Measurements from ENCODE around the gene GSTO1.

Gene GSTO1

DNA sequence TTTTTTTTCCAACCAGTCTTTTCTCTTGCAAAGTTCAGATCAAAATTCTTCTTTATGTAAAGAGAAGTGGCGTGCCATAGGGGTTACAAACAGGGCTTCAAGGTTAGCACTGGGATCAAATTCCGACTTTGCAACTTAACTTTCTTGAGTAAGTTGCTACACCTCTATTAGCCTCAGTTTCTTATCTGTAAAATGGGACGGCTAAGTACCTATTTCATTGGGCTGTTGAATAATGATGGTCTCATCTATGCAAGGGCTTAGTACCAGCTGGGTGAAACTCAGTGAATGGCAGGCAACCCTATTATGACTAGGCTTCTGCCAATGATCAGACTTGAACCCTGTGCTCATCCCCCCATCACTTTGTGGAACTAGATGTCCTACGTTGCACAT, 49.7 kb downstream of the GSTO1 start:
- peaks cover 25% of the 10 kb centered on the region for H3K4me1 ChIP-seq (ENCODE audit: control insufficient read depth, insufficient read depth, low read length, poor library complexity, severe bottlenecking)
- 94 to 100% methylated on average over 1 to 3 of the region's 4 CpGs for WGBS, 2 experiments (ENCODE audit: insufficient coverage in 2 of 2)
- H3K4me3 ChIP-seq (ENCODE audit: extremely low read depth, insufficient read depth, low read length, poor library complexity, severe bottlenecking) = no peak overlapping the region
- peaks cover 8% of the 10 kb centered on the region for H3K36me3 ChIP-seq (ENCODE audit: control insufficient read depth, insufficient read depth, low read length)
- H3K9me3 ChIP-seq (ENCODE audit: control insufficient read depth, low read length) = peaks cover 10% of the 10 kb centered on the region
- no peak overlapping the region for H3K27ac ChIP-seq (ENCODE audit: low read depth, low read length, severe bottlenecking)

GRCh38 chr10:104304927-104305326, 50.2 kb downstream of the GSTO1 start:
- no peak overlapping the region for H3K27ac ChIP-seq (ENCODE audit: low read depth, low read length, severe bottlenecking)
- no peak overlapping the region for H3K4me3 ChIP-seq (ENCODE audit: extremely low read depth, insufficient read depth, low read length, poor library complexity, severe bottlenecking)
- peaks cover 10% of the 10 kb centered on the region for H3K9me3 ChIP-seq (ENCODE audit: control insufficient read depth, low read length)
- WGBS, 2 experiments (ENCODE audit: insufficient coverage in 2 of 2) = 90 to 95% methylated on average over 5 to 7 of the region's 8 CpGs
- H3K4me1 ChIP-seq (ENCODE audit: control insufficient read depth, insufficient read depth, low read length, poor library complexity, severe bottlenecking) = peaks cover 19% of the 10 kb centered on the region
- peaks cover 13% of the 10 kb centered on the region for H3K36me3 ChIP-seq (ENCODE audit: control insufficient read depth, insufficient read depth, low read length)

DNA sequence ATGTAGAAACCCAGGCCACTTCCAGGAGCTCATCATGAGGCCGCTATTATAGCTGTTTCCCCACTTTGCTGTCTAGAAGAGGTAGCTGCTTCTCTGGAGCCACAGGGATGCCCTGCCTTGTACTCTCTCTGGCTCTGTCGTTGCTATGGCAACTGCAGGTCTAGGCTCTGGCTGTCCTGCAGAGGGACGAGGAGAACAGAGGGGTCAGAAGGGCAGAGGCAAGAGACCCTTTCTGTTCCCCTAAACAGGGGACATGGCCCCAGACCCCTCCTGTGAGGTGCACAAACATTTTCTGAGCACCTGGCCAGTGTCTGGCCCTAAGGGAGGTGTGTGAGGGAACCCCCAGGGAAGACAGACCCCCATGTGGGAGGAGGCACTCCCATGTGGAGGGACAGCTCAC, 52.2 kb downstream of the GSTO1 start:
- Histone ChIP-seq H3K27ac (ENCODE audit: low read depth, low read length, severe bottlenecking) (no peak overlapping the region), H3K9me3 (ENCODE audit: control insufficient read depth, low read length) (peaks cover 10% of the 10 kb centered on the region), H3K36me3 (ENCODE audit: control insufficient read depth, insufficient read depth, low read length) (peaks cover 33% of the 10 kb centered on the region), H3K4me3 (ENCODE audit: extremely low read depth, insufficient read depth, low read length, poor library complexity, severe bottlenecking) (no peak overlapping the region), H3K4me1 (ENCODE audit: control insufficient read depth, insufficient read depth, low read length, poor library complexity, severe bottlenecking) (peaks cover 6% of the 10 kb centered on the region)
- 68 to 83% methylated on average over 2 to 3 of the region's 3 CpGs for WGBS, 2 experiments (ENCODE audit: insufficient coverage in 2 of 2)

DNA sequence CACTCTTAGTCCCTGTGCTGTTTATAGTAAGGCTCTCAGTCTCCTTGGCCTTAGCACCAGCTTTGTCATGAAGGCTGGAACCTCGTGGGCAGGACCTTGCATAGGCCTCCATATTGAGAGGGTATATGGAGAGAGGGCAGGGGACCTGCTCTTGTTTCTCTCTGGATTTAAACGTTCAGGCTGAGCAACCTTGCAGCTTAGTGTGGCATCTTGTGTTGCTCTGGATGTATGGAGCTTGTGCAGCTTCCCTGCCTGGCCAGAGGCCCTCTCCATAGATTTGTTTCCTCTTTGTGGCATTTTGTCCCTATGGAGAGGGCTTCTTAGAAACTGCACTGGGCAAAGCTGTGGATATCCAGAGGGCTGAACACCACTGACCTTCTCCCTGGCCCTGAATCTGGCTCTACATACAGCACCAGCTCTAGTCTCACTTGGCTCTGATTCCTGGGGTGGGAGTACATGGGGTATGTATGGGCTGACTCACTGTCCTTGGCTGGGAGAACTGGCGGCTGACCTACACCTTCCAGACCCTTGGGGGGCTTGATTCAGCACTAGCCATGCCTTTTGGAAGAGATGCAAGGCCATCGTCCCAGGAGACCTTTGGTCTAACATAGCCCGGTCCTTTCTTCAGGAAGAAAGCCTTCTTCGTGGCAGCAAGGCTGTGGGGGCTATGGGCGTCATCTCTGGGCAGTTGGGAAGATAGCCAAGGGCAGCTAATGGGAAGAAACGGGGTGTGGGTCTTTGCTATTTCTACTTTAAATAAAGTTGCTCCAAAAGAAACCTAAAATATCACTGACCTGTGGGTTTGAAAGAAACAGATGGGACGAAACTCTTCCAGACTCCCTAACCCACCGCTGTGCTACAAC, 53.1 kb downstream of the GSTO1 start:
- WGBS, 2 experiments (ENCODE audit: insufficient coverage in 2 of 2) = 77 to 92% methylated on average over 4 of the region's 10 CpGs
- Histone ChIP-seq H3K27ac (ENCODE audit: low read depth, low read length, severe bottlenecking) (no peak overlapping the region), H3K36me3 (ENCODE audit: control insufficient read depth, insufficient read depth, low read length) (peaks cover 42% of the 10 kb centered on the region)

GRCh38 chr10:104308439-104308903, 53.8 kb downstream of the GSTO1 start:
- peaks cover 6% of the 10 kb centered on the region for H3K4me1 ChIP-seq (ENCODE audit: control insufficient read depth, insufficient read depth, low read length, poor library complexity, severe bottlenecking)
- WGBS, 2 experiments (ENCODE audit: insufficient coverage in 2 of 2) = 93 to 94% methylated on average over 4 of the region's 4 CpGs
- H3K4me3 ChIP-seq (ENCODE audit: extremely low read depth, insufficient read depth, low read length, poor library complexity, severe bottlenecking) = no peak overlapping the region
- peaks cover 48% of the 10 kb centered on the region for H3K36me3 ChIP-seq (ENCODE audit: control insufficient read depth, insufficient read depth, low read length)
- peaks cover 10% of the 10 kb centered on the region for H3K9me3 ChIP-seq (ENCODE audit: control insufficient read depth, low read length)
- H3K27ac ChIP-seq (ENCODE audit: low read depth, low read length, severe bottlenecking) = no peak overlapping the region

More for the DNA sequence above, 53.1 kb downstream of the GSTO1 start:
- Histone ChIP-seq H3K4me1 (ENCODE audit: control insufficient read depth, insufficient read depth, low read length, poor library complexity, severe bottlenecking) (peaks cover 6% of the 10 kb centered on the region), H3K9me3 (ENCODE audit: control insufficient read depth, low read length) (peaks cover 10% of the 10 kb centered on the region), H3K4me3 (ENCODE audit: extremely low read depth, insufficient read depth, low read length, poor library complexity, severe bottlenecking) (no peak overlapping the region)

DNA sequence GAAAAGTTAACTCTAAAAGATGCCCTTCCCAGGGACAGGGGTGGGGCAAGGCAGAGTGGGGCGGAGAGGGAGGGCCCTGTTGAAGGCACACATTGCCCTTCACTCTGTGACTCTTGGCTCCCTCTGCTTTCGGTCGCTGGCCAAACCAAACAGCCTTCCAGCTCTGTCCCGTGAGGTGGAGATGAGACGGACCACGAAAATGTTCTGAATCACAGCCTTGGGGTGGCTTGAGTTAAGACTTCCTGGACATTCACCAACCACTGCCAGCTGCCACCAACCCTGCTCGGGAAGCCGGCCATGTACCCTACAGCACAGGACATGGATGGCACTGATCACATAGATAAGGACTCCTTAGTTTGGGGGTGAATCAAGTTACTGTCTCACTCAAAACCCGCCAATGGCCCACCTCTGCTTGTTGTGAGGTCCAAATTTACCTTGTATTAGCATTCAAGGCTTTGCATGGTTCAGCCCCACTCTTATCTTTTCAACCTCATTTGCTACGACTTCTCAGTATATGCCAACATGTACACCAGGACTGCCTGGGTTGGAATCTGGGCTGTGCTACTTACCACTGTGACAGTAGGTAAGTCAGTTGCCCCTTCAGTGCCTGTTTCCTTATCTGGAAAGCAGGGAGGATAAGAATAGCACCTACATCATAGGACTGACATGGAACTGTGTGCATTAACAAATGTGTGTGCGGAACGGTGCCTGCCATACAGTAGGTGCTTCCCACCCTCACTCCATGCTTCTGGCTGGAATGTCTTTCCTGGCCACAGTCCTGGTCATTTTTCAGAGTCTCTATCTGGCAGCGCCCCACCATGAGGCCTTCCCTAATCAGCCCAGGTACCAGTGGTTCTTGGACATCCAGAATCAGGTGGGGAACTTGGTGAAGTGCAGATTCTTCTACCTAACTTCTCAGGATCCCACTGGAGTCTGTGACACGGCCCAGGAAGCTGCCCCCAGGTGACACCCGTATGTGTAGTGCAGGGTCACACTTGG, 55.6 kb downstream of the GSTO1 start:
- peaks cover 6% of the 10 kb centered on the region for H3K4me1 ChIP-seq (ENCODE audit: control insufficient read depth, insufficient read depth, low read length, poor library complexity, severe bottlenecking)
- H3K9me3 ChIP-seq (ENCODE audit: control insufficient read depth, low read length) = no peaks in the 10 kb centered on the region
- no peak overlapping the region for H3K27ac ChIP-seq (ENCODE audit: low read depth, low read length, severe bottlenecking)
- H3K36me3 ChIP-seq (ENCODE audit: control insufficient read depth, insufficient read depth, low read length) = peaks cover 65% of the 10 kb centered on the region
- 95 to 98% methylated on average over 12 to 13 of the region's 15 CpGs for WGBS, 2 experiments (ENCODE audit: insufficient coverage in 2 of 2)
- H3K4me3 ChIP-seq (ENCODE audit: extremely low read depth, insufficient read depth, low read length, poor library complexity, severe bottlenecking) = no peak overlapping the region

DNA sequence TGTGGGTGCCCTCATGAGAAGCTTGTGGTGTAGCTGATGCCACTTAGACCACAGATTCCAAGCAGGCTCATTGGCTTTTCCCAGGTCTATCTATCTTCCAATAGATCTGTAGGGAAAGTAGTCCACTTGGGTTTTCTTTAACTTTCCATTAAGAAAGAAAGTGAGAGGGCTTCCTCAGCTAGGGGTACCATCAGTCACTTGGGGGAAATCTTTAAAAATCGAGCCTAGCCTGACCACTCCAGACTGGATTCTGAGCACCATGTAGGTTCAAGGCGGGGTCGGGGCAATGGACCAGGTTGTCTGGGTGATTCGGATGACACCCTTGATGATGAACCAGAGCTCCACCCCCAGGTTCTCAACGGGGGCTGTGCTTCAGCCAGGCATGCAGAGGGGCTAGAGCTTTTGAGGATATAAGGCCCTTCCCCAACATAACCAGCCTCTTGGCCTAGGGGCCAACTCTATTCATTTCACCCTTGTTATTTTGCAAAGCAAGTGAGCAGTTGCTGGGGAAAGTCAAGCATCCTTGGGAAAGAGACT, 56.6 kb downstream of the GSTO1 start:
- Histone ChIP-seq H3K36me3 (ENCODE audit: control insufficient read depth, insufficient read depth, low read length) (peaks cover 75% of the 10 kb centered on the region), H3K4me3 (ENCODE audit: extremely low read depth, insufficient read depth, low read length, poor library complexity, severe bottlenecking) (no peak overlapping the region), H3K27ac (ENCODE audit: low read depth, low read length, severe bottlenecking) (no peak overlapping the region), H3K4me1 (ENCODE audit: control insufficient read depth, insufficient read depth, low read length, poor library complexity, severe bottlenecking) (peaks cover 6% of the 10 kb centered on the region), H3K9me3 (ENCODE audit: control insufficient read depth, low read length) (no peaks in the 10 kb centered on the region)
- WGBS, 2 experiments (ENCODE audit: insufficient coverage in 2 of 2) = 88 to 92% methylated on average over 4 to 5 of the region's 5 CpGs

GRCh38 chr10:104314591-104315485, 60.1 kb downstream of the GSTO1 start:
- H3K36me3 ChIP-seq (ENCODE audit: control insufficient read depth, insufficient read depth, low read length) = peaks cover 85% of the 10 kb centered on the region
- no peak overlapping the region for H3K27ac ChIP-seq (ENCODE audit: low read depth, low read length, severe bottlenecking)
- peaks cover 15% of the 10 kb centered on the region for H3K4me1 ChIP-seq (ENCODE audit: control insufficient read depth, insufficient read depth, low read length, poor library complexity, severe bottlenecking)
- H3K9me3 ChIP-seq (ENCODE audit: control insufficient read depth, low read length) = no peaks in the 10 kb centered on the region
- H3K4me3 ChIP-seq (ENCODE audit: extremely low read depth, insufficient read depth, low read length, poor library complexity, severe bottlenecking) = no peak overlapping the region
- WGBS, 2 experiments (ENCODE audit: insufficient coverage in 2 of 2) = 94 to 96% methylated on average over 39 to 40 of the region's 43 CpGs

- no peaks in the 10 kb centered on the region for H3K9me3 ChIP-seq (ENCODE audit: control insufficient read depth, low read length)
- H3K4me3 ChIP-seq (ENCODE audit: extremely low read depth, insufficient read depth, low read length, poor library complexity, severe bottlenecking) = no peak overlapping the region
- 96 to 97% methylated on average over 15 to 22 of the region's 22 CpGs for WGBS, 2 experiments (ENCODE audit: insufficient coverage in 2 of 2)
These were observed 60.8 kb downstream of the GSTO1 start for GRCh38 chr10:104315486-104315921.

More at GRCh38 chr10:104315486-104315921, 60.8 kb downstream of the GSTO1 start:
- peaks cover 19% of the 10 kb centered on the region for H3K4me1 ChIP-seq (ENCODE audit: control insufficient read depth, insufficient read depth, low read length, poor library complexity, severe bottlenecking)
- H3K36me3 ChIP-seq (ENCODE audit: control insufficient read depth, insufficient read depth, low read length) = peaks cover 81% of the 10 kb centered on the region
- no peak overlapping the region for H3K27ac ChIP-seq (ENCODE audit: low read depth, low read length, severe bottlenecking)
